OCI-LY3 (cell line): ENCODE results near the gene LRBA.

ENCODE experiments used
- H2AFZ ChIP-seq: fragments of 200-600, 300-600 bp; shearing (Covaris generic); 2 replicates; pipeline ENCODE4 v1.6.0; 2014; ENCODE audit warnings: antibody characterized with exemption, low read depth, low read length
- H3K27ac ChIP-seq: fragments of 200-600, 300-600 bp; sonication (generic); 2 replicates; pipeline ENCODE4 v1.5.1; 2014; ENCODE audit warnings: mild to moderate bottlenecking, low read length, moderate library complexity, mixed read lengths
- H3K27me3 ChIP-seq: fragments of 200-600, 300-600 bp; sonication (generic); 2 replicates; pipeline ENCODE4 v1.6.1; 2014; ENCODE audit warnings: low read depth, low read length, mixed read lengths
- H3K36me3 ChIP-seq: fragments of 200-600, 300-600 bp; sonication (generic); replicated peaks from 2 replicates; pipeline ENCODE3; 2014; ENCODE audit warnings: low read depth, low read length, mixed read lengths
- H3K4me1 ChIP-seq: fragments of 300-600, 200-600 bp; sonication (generic); 2 replicates; pipeline ENCODE4 v1.6.1; 2014; ENCODE audit warnings: low read length, mixed read lengths
- H3K4me2 ChIP-seq: fragments of 200-600, 300-600 bp; sonication (generic); 2 replicates; pipeline ENCODE4 v1.6.1; 2014; ENCODE audit warnings: low read length, mixed read lengths
- H3K4me3 ChIP-seq: fragments of 300-600, 200-600 bp; sonication (generic); 2 replicates; pipeline ENCODE4 v1.5.1; 2014; ENCODE audit warnings: antibody characterized with exemption, mild to moderate bottlenecking, low read length, moderate library complexity
- H3K79me2 ChIP-seq: fragments of 300-600, 200-600 bp; shearing (Covaris generic); 2 replicates; pipeline ENCODE4 v1.6.1; 2014; ENCODE audit warnings: mild to moderate bottlenecking, low read length, mixed read lengths
- H3K9ac ChIP-seq: fragments of 300-600, 200-600 bp; shearing (Covaris generic); 2 replicates; pipeline ENCODE4 v1.6.0; 2014; ENCODE audit warnings: mild to moderate bottlenecking, low read length, moderate library complexity
- H3K9me3 ChIP-seq: fragments of 200-600, 300-600 bp; shearing (Covaris generic); 2 replicates; pipeline ENCODE4 v1.6.1; 2014; ENCODE audit warnings: low read length, mixed read lengths; ENCODE audit not compliant: insufficient read depth
- H4K20me1 ChIP-seq: fragments of 200-600, 300-600 bp; sonication (generic); 2 replicates; pipeline ENCODE4 v1.6.1; 2016; ENCODE audit warnings: low read length, mixed read lengths; ENCODE audit not compliant: insufficient read depth
- CTCF ChIP-seq: fragments of 200-600, 300-600 bp; sonication (generic); IDR thresholded peaks from 2 replicates; pipeline ENCODE4 v1.5.1; 2014; ENCODE audit warnings: antibody characterized with exemption, low read length, low read depth
- EZH2phosphoT487 ChIP-seq: fragments of 200-600 bp; shearing (Covaris generic); IDR thresholded peaks from 2 replicates; pipeline ENCODE4 v1.6.1; 2018; ENCODE audit warnings: antibody characterized with exemption, mixed run types, low read depth

LRBA gene

GRCh38 chr4:150582146-150582872 lies 432.8 kb downstream of the LRBA start, which contains the start of gene MAB21L2:
Gene MAB21L2, plus strand, starts transcription at chr4:150582151. Its CDS starts 879 bp downstream, at chr4:150583030.
- peaks cover 16% of the 10 kb centered on the region for H3K36me3 ChIP-seq
- peaks cover 14% of the 10 kb centered on the region for H3K4me1 ChIP-seq
- H3K4me3 ChIP-seq, result no peak within 1 kb of the TSS
- H3K27ac ChIP-seq, result no peak within 1 kb of the TSS
- no peak for TF ChIP-seq CTCF
- TF ChIP-seq EZH2phosphoT487, result no peak
- H2AFZ ChIP-seq, result no peak within 1 kb of the TSS
- no peaks in the 10 kb centered on the region for H3K79me2 ChIP-seq
- no peaks in the 10 kb centered on the region for H4K20me1 ChIP-seq
- no peaks in the 10 kb centered on the region for H3K9me3 ChIP-seq
- H3K4me2 ChIP-seq, result no peak within 1 kb of the TSS
- no peak within 1 kb of the TSS for H3K9ac ChIP-seq
- no peaks in the 10 kb centered on the region for H3K27me3 ChIP-seq

GRCh38 chr4:150581641-150582051 lies 433.4 kb downstream of the LRBA start:
- H3K79me2 ChIP-seq, result no peaks in the 10 kb centered on the region

GRCh38 chr4:150581056-150581605 lies 434.0 kb downstream of the LRBA start:
- Histone ChIP-seq H3K36me3 (peaks cover 16% of the 10 kb centered on the region), H3K27me3 (no peaks in the 10 kb centered on the region), H4K20me1 (no peaks in the 10 kb centered on the region), H3K4me1 (peaks cover 14% of the 10 kb centered on the region), H3K27ac (no peak overlapping the region), H2AFZ (no peak overlapping the region), H3K4me2 (no peak overlapping the region), H3K9me3 (no peaks in the 10 kb centered on the region), H3K4me3 (no peak overlapping the region), H3K79me2 (no peaks in the 10 kb centered on the region), H3K9ac (no peak overlapping the region)
- TF ChIP-seq CTCF (no peak), EZH2phosphoT487 (no peak)

More at GRCh38 chr4:150581641-150582051, 433.4 kb downstream of the LRBA start:
- H3K4me3 ChIP-seq, result no peak overlapping the region
- no peaks in the 10 kb centered on the region for H3K27me3 ChIP-seq
- TF ChIP-seq EZH2phosphoT487 (no peak), CTCF (no peak)
- no peak overlapping the region for H3K4me2 ChIP-seq
- peaks cover 16% of the 10 kb centered on the region for H3K36me3 ChIP-seq
- H3K4me1 ChIP-seq, result peaks cover 14% of the 10 kb centered on the region
- no peaks in the 10 kb centered on the region for H4K20me1 ChIP-seq
- no peak overlapping the region for H3K27ac ChIP-seq
- no peaks in the 10 kb centered on the region for H3K9me3 ChIP-seq
- no peak overlapping the region for H2AFZ ChIP-seq
- H3K9ac ChIP-seq, result no peak overlapping the region

- Histone ChIP-seq H3K4me3 (no peak overlapping the region), H3K79me2 (no peaks in the 10 kb centered on the region), H2AFZ (no peak overlapping the region), H3K27ac (no peak overlapping the region), H3K4me1 (peaks cover 14% of the 10 kb centered on the region), H4K20me1 (no peaks in the 10 kb centered on the region), H3K36me3 (peaks cover 16% of the 10 kb centered on the region), H3K4me2 (no peak overlapping the region), H3K9me3 (no peaks in the 10 kb centered on the region), H3K9ac (no peak overlapping the region), H3K27me3 (no peaks in the 10 kb centered on the region)
- no peak for TF ChIP-seq CTCF
- TF ChIP-seq EZH2phosphoT487, result no peak
Observed at GRCh38 chr4:150580306-150580705, 434.8 kb downstream of the LRBA start.
